ENCODE data around the gene IQSEC2.

Gene IQSEC2

GRCh38 chrX:53266914-53267313, 14.5 kb downstream of the IQSEC2 start:
- no peak for DNase-seq

DNA sequence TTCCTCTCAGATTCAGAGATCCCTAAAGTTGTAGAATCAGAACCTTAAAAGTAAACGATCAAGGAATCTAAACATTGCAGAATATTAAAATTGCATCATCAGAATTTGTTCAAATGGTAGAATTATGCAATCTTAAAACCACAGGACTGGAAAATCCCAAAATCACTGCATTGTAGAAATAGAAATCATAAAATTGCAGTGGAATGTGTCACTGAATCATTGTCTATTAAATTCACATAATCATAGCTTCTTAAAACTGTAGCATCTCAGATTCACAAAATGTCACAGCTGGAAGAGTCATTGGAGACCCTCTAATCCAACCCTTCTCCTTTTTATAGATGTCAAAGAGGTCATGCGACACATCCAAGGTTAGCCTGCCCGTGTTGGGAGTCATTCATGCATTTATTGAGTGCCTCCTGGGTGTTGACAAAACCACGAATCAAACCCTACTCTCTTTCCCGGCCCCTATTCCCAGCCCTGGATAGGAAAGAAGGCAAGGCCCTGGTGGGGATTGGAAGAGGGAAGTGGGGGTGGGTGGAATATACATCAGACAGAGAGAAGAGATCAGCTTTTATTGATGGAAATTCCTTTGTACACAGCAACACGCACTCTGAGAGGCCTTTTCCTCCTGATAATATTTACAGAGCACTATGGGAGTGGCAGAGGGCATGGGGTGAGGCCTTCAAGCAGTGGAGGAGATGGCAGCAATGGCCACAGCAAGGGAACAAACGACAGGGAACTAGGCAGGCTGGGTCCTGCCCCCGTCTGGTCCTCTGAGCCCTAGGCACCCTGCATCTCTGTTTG, 15.4 kb downstream of the IQSEC2 start:
- DNase-seq = no peak

DNA sequence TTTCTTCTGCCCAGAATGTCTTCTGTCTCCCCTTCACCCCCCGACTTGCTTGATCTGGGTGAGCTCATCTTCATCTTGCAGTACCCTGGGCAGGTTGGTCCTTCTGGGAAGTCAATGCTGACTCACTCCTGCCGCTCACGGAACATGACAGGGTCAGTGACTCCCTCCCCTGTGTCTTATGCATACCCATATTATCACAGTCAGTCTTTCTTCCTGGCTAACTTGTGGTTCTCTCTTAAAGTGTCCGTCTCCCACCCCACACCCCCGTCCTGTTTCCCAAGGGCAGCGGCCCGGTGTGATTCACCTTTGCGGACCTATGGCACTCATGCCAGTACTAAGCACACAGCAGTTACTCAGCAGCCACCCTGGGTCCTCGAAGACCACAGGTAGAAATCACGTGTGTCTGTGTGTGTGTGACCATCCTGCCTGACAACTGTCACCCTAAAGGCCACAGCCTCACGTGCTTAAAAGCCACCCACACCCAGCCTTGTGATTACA, 17.7 kb downstream of the IQSEC2 start:
- DNase-seq = no peak

GRCh38 chrX:53262918-53263394, 18.4 kb downstream of the IQSEC2 start:
- no peak for DNase-seq

DNA sequence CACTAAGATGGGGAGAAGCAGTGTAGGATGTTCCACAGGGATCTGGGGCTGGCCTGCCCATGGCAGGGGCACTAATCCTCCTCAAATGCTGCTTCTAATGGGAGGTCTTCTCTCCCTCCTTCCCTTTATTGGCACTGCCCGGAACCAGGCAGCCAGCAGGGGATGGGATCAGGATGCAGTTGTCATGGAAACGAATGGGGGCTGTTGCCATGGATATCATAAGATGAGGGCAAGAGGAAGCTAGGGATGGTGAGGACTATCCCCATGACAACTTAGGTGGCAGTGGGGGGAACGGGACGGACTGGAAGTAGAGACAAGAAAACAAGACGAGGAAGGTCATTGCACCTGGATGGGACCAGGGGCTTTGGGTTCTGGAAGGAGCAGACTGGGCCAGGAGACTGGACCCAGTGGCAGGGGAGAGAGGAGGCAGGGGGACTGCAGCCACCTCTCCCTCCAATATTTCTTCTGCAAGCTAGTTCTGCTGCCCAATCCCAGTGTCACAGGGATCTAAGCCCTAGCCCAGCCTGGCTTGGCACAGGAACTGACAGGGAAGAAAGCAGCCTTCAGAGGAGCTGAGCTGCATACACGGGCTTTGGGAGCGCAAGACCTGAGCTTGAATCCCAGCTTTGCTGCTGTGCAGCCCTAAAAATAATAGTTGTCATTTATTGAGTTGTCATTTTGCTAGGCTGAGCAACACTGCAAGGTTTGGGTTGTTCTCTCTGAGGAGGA, 19.0 kb downstream of the IQSEC2 start:
- no peak for DNase-seq

- no peak for DNase-seq
Measured at GRCh38 chrX:53261355-53261972, 19.9 kb downstream of the IQSEC2 start.

GRCh38 chrX:53260836-53261235, 20.5 kb downstream of the IQSEC2 start:
- no peak for DNase-seq

DNA sequence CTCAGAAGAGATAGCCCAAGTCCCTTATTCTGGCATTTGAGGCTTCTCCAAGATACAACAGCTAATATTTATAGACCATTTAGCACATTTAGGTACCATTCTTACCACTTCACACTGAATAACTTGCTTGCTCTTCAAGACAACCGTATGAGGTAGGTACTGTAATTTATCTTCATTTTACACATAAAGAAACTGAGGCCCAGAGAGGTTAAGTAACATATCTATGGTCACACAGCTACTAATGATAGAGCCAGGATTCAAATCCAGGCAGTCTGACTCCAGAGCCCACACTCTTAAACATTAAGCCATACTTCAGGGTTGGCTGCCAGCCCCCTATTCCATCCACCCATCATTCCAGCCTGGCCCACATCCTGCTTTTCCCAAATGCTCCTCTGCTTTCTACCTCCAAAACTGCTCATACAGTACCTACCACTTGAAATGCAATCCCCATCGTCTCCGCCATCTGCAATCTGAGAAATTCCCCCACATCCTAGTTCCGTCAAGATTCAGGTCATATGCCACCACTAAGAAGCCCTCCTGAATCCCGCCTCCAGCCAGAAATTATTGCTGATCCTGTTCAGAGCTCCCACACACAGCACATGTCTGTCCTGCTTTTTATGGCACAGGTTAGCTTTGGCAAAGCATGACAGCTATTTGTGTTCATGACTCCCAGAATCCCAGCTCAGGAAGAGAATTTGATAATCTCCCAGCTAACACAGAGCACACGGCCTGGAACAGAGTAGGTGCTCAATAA, 23.5 kb downstream of the IQSEC2 start:
- DNase-seq = no peak

DNA sequence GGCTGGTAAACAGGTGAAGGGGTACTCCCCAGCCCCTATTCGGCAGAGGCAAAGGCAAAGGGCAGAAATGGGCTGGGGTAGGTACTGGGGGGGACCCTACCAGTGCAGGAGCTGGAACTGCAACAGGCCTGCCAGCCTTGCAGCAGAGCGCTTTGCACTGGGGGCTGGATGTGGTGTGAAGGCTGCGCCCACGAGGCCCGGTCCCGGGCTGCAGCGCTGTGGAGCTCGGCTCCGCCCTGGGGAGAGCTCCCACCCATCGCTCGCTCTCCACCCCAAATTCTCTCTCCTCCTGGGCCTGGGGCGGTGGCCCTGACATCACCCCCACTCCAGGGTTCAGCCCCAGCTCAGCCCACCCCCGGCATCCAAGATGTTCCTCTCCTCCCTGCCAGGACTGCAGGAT, 24.2 kb downstream of the IQSEC2 start:
- no peak for DNase-seq

- no peak for DNase-seq
Measured at GRCh38 chrX:53256446-53257041, 24.8 kb downstream of the IQSEC2 start.

- DNase-seq = no peak
Measured at GRCh38 chrX:53255738-53256191, 25.6 kb downstream of the IQSEC2 start.

- no peak for DNase-seq
Measured at GRCh38 chrX:53254570-53255461, 26.6 kb downstream of the IQSEC2 start.

- no peak for DNase-seq
Measured at GRCh38 chrX:53253293-53254020, 27.9 kb downstream of the IQSEC2 start.

DNA sequence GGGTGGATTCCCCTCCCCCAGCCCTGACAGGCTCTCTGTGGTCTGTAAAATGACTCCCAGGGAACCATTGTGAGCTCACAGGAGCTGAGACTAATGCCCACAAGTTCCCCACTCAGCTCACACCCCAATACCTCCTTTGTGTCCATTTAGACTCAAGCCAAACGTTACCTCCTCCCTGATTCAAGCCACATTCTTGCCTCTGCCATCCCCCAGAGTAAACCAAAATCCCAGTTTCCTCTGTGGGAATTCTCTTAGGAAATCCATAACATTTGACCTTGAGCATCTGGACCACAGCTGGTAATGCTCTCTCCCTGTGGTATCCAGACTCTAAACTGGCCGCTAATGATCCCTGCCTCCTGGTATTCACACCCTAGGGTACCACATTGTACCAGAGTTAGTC, 30.1 kb downstream of the IQSEC2 start:
- no peak for DNase-seq

DNA sequence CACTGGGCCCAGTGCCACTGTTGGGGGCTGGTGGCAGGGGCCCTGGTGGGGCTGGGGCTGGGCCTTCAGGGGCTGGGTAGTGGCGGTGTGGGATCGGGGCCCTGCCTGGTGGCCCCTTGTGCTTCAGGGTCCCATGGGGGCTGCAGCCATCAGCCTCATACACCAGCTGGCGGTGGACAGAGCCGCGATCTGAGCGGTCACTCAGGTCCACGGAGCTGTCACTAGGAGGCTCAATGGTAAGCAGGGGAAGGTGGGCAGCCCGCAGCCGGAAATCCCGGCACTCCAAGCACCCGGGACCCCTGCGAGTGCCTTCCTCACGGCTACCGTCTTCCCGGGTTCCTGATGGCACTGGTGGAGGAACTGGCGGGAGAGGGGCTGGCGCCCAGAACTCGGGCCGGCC, 30.8 kb downstream of the IQSEC2 start:
- no peak for DNase-seq

- DNase-seq = no peak
Measured at GRCh38 chrX:53249408-53250042, 31.9 kb downstream of the IQSEC2 start.

DNA sequence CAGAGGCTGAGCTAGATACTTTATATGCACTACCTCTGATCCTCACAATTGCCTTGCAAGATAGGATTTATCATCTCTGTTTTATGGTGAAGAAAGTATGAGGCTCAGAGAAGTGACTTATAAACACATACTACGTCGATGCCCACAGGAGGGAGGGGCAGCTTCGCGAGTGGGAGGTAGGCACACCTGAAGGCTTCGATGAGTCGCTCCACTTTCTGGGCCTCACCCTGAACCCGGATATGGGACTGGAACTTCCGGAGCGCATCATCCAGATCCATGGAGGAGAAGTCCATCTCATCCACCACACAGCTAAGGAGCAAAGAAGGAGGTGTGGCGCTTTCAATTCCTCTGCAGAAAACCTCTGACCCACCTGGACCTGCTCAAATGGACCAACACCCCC, 33.5 kb downstream of the IQSEC2 start:
- no peak for DNase-seq

DNA sequence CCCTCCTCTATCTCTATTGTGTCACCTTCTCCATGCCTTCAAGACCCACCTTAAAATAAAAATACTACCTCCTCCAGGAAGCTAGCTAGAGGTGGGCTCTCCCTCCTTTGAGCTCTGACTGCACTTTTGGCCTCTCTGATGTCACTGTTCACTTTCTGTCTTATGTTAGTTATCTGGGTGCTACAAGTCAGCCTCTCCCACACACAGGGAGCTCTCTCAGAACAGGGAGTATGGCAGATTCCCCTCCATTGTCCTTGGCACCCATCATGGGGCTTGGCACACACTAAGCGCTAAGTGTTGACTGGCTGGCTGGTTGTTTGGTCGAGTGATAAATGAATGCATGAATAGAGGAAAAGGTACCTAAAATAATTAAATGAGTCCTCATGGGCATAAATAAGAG, 35.2 kb downstream of the IQSEC2 start:
- DNase-seq = no peak

- DNase-seq = no peak
Measured at GRCh38 chrX:53244610-53245009, 36.8 kb downstream of the IQSEC2 start.

DNA sequence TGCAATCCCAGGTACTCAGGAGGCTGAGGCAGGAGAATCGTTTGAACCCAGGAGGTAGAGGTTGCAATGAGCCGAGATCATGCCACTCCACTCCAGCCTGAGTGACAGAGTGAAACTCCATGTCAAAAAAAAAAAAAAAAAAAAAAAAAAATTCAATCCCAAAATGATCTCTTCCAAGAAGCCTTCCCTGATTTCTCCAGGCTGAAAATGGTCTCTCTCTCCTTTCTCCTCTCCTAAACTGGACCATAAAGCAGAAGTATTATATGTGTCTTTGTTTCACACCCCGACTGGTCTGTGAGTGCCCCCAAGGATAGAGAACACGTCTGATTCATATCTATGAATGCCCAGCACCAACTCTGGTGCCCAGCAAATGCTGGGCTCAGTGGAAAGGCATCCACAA, 39.1 kb downstream of the IQSEC2 start:
- DNase-seq = no peak

Data from NCI-H2171 treated with DMSO at 0.1 percent for 48 hours (cell line).